Spleen (tissue), 7 donors: ENCODE measurements around the gene SDF2L1.
A peak's percentile ranks its signal among the peaks of the same experiment; 100 is the strongest.

Source experiments
- CTCF ChIP-seq, 11 experiments: fragments of 200-600 bp in 7 of 11; fragments of 450-650 bp in 4 of 11; sonication (generic) in 4 of 11; IDR thresholded peaks in 8 of 11; conservative IDR thresholded peaks in 3 of 11; 1 replicate in 7 of 11; 2 replicates in 4 of 11; pipeline versions ENCODE4 v1.4.0 to v1.8.0; 2016 to 2021; ENCODE audit warnings: antibody characterized with exemption in 11 of 11, inconsistent platforms in 4 of 11, mild to moderate bottlenecking in 1 of 11
- POLR2A ChIP-seq, 3 donors: fragments of 450-650 bp; IDR thresholded peaks; one replicate each; pipeline ENCODE4 v1.5.1; 2017; ENCODE audit warnings: antibody characterized with exemption in 3 of 3, mild to moderate bottlenecking in 1 of 3
- POLR2AphosphoS5 ChIP-seq, 3 donors: sonication (generic); formaldehyde crosslinking; IDR thresholded peaks; one replicate each; pipeline ENCODE4 v1.5.1; 2017; ENCODE audit warnings: antibody characterized with exemption in 3 of 3
- donor health status: DM: no; HTN: no; CAD: no; lungs with moderate emphysema.
- donor health status: DM: no; HTN: no; CAD: no.
- donor health status: DM: no; HTN: no; CAD: no.

DNA sequence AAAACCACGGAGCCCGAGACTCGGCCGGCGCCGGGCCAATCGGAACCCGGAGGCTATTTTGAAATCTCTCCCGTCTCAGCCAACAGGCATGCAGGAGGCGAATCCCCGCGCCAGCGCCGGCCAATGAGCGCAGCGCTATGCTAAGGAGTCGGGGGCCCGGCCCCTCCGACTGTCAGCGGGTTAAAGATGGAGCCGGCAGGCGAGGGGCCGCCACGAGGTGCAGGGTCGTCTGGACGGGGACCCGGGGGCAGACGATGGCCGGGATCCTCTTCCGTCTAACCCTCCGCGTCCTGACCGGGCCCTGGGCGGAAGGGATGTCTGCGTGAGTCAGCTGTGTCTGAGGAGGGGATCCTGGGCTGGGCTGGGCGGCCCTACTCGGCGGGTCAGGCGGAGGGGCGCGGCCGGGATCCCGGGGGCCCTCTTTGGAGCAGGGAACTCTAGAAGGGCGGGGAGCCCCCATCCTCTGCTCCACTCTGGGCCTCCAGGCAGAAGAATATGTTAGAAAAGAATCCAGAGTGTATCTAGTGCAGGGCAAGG lies 10.0 kb downstream of the SDF2L1 start:
- TF ChIP-seq POLR2A (IDR thresholded peaks at IDR 0.05) (no peak), CTCF (IDR thresholded peaks at IDR 0.05 in 8 of 11, conservative IDR thresholded peaks at IDR 0.05 in 3 of 11) (peak in 1 of 11 experiments; percentile 24), POLR2AphosphoS5 (IDR thresholded peaks at IDR 0.05) (peak in 2 of 3 donors; percentile 52 to 74)
